Endometrial microvascular endothelial cells (primary cell): ENCODE data around the gene CD300C. TPM values are rescaled to one million over a fixed set of nuclear protein-coding genes. Genes with fewer than 3 reads are reported as not detected.

ENCODE experiments used
- total RNA-seq: library from RNA; depleted of rRNA; stranded (reverse); fragments of >200 nt; gene quantifications from one replicate; pipeline ENCODE4 v1.2.3, GENCODE V29; 2015; ENCODE audit errors: inconsistent ontology term

The CD300C gene
- total RNA-seq, 1 donor from 2014 or later = not detected

Other genes starting within 250 kb of the CD300C start
- 0.09 TPM for gene KIF19, start 219.9 kb downstream of the CD300C start, total RNA-seq
- gene BTBD17, start 184.2 kb downstream of the CD300C start, total RNA-seq = not detected
- gene GPR142, start 178.6 kb downstream of the CD300C start, total RNA-seq = not detected
- not detected for gene GPRC5C, start 114.0 kb downstream of the CD300C start, total RNA-seq
- not detected for gene CD300A, start 79.5 kb downstream of the CD300C start, total RNA-seq
- gene CD300LB, start 14.6 kb downstream of the CD300C start, total RNA-seq = not detected
- gene CD300H, start 21.4 kb upstream of the CD300C start, total RNA-seq = not detected
- gene CD300LD, start 46.2 kb upstream of the CD300C start, total RNA-seq = not detected
- gene CD300E, start 77.6 kb upstream of the CD300C start, total RNA-seq = not detected
- not detected for gene CD300LF, start 166.8 kb upstream of the CD300C start, total RNA-seq
- gene RAB37, start 191.1 kb upstream of the CD300C start, total RNA-seq = not detected
- 23.1 TPM for gene NHERF1, start 202.5 kb upstream of the CD300C start, total RNA-seq
- gene NAT9, start 230.2 kb upstream of the CD300C start, total RNA-seq = 24.6 TPM